Stimulated activated CD8-positive, alpha-beta memory T cell treated with anti-CD3 and anti-CD28 coated beads, Interleukin-4, amount 100 ng/mL, for 4 hours (primary cell): Measurements from ENCODE around the gene APPBP2.
"Not testable (repeated sequence)": the region's sequence is repeated elsewhere in the genome, so short reads cannot be mapped to it uniquely, and the experiment has no call there.

Source experiments
- DNase-seq, 2 donors: peaks; one replicate each; pipeline ENCODE4 v3.0.0-alpha.2; 2020; ENCODE audit warnings: low read depth in 2 of 2, low spot score in 1 of 2

Gene APPBP2

GRCh38 chr17:60496041-60496440 is 30.0 kb downstream of the APPBP2 start:
- DNase-seq, result no peak

- no peak for DNase-seq
Observed at GRCh38 chr17:60495260-60495659, 30.8 kb downstream of the APPBP2 start.

GRCh38 chr17:60493847-60494321 is 32.2 kb downstream of the APPBP2 start:
- DNase-seq, result no peak

GRCh38 chr17:60491771-60492170 is 34.3 kb downstream of the APPBP2 start:
- no peak for DNase-seq

- not testable (repeated sequence) for DNase-seq
Observed at GRCh38 chr17:60490594-60490993, 35.4 kb downstream of the APPBP2 start.

GRCh38 chr17:60481604-60482003 is 44.4 kb downstream of the APPBP2 start:
- no peak for DNase-seq

- DNase-seq, result no peak
Observed at GRCh38 chr17:60473788-60474187, 52.3 kb downstream of the APPBP2 start.

- DNase-seq, result no peak
Observed at GRCh38 chr17:60472449-60472848, 53.6 kb downstream of the APPBP2 start.

GRCh38 chr17:60471451-60471850 is 54.6 kb downstream of the APPBP2 start:
- DNase-seq, result no peak

GRCh38 chr17:60468371-60468770 is 57.7 kb downstream of the APPBP2 start:
- DNase-seq, result no peak

- no peak for DNase-seq
Observed at GRCh38 chr17:60464343-60464742, 61.7 kb downstream of the APPBP2 start.

GRCh38 chr17:60463157-60463835 is 62.7 kb downstream of the APPBP2 start:
- no peak for DNase-seq

- no peak for DNase-seq
Observed at GRCh38 chr17:60461584-60461983, 64.5 kb downstream of the APPBP2 start.

GRCh38 chr17:60457148-60457547 is 68.9 kb downstream of the APPBP2 start:
- DNase-seq, result no peak

GRCh38 chr17:60455378-60455777 is 70.7 kb downstream of the APPBP2 start:
- DNase-seq, result no peak

- no peak for DNase-seq
Observed at GRCh38 chr17:60451965-60452364, 74.1 kb downstream of the APPBP2 start.

- no peak for DNase-seq
Observed at GRCh38 chr17:60451071-60451470, 75.0 kb downstream of the APPBP2 start.

- DNase-seq, result no peak
Observed at GRCh38 chr17:60447375-60447774, 78.7 kb downstream of the APPBP2 start.

GRCh38 chr17:60445144-60445543 is 80.9 kb downstream of the APPBP2 start:
- no peak for DNase-seq

- no peak for DNase-seq
Observed at GRCh38 chr17:60443713-60444112, 82.3 kb downstream of the APPBP2 start.

GRCh38 chr17:60442271-60443173 is 83.5 kb downstream of the APPBP2 start:
- no peak for DNase-seq

- no peak for DNase-seq
Observed at GRCh38 chr17:60439501-60439900, 86.5 kb downstream of the APPBP2 start.
